H9 (cell line): ENCODE results near the gene USP46. TPM values are rescaled to one million over a fixed set of nuclear protein-coding genes. Genes with fewer than 3 reads are reported as not detected.

ENCODE experiments used
- DNase-seq: peaks from one replicate; pipeline ENCODE4 v3.0.0-alpha.2; 2017
- H2AFZ ChIP-seq: one replicate; pipeline ENCODE4 v1.6.1; 2013; ENCODE audit warnings: mild to moderate bottlenecking, low read length, control low read depth, moderate library complexity
- H2AK5ac ChIP-seq: 2 replicates; pipeline ENCODE4 v1.6.1; 2013; ENCODE audit warnings: low read length, control low read depth, mixed read lengths; ENCODE audit not compliant: insufficient read length
- H2BK120ac ChIP-seq: one replicate; pipeline ENCODE4 v1.6.1; 2013; ENCODE audit warnings: low read depth, mild to moderate bottlenecking, low read length, control low read depth, inconsistent platforms; ENCODE audit not compliant: poor library complexity, severe bottlenecking
- H2BK12ac ChIP-seq: 2 replicates; pipeline ENCODE4 v1.6.1; 2013; ENCODE audit warnings: low read length, control low read depth, mixed read lengths, low read depth; ENCODE audit not compliant: insufficient read length
- H2BK15ac ChIP-seq: 2 replicates; pipeline ENCODE4 v1.6.1; 2013; ENCODE audit warnings: low read depth, low read length, control low read depth
- H2BK20ac ChIP-seq: one replicate; pipeline ENCODE4 v1.6.1; 2013; ENCODE audit warnings: low read depth, mild to moderate bottlenecking, low read length, control low read depth, inconsistent platforms; ENCODE audit not compliant: poor library complexity, severe bottlenecking
- H2BK5ac ChIP-seq: 2 replicates; pipeline ENCODE4 v1.6.1; 2013; ENCODE audit warnings: low read length, control low read depth, mixed read lengths; ENCODE audit not compliant: insufficient read length
- H3K14ac ChIP-seq: 2 replicates; pipeline ENCODE4 v1.6.1; 2013; ENCODE audit warnings: low read length, control low read depth; ENCODE audit not compliant: insufficient read depth
- H3K18ac ChIP-seq: 2 replicates; pipeline ENCODE4 v1.6.1; 2013; ENCODE audit warnings: low read depth, mild to moderate bottlenecking, mixed read lengths, low read length, control low read depth; ENCODE audit not compliant: insufficient read length
- H3K23ac ChIP-seq: 2 replicates; pipeline ENCODE4 v1.6.1; 2013; ENCODE audit warnings: low read length, control low read depth, mixed read lengths, low read depth; ENCODE audit not compliant: insufficient read length
- H3K23me2 ChIP-seq: 2 replicates; pipeline ENCODE4 v1.6.1; 2013; ENCODE audit warnings: low read depth, mild to moderate bottlenecking, mixed read lengths, low read length, control low read depth; ENCODE audit not compliant: insufficient read length, poor library complexity, severe bottlenecking
- H3K27ac ChIP-seq: 2 replicates; pipeline ENCODE4 v1.5.1; 2013; ENCODE audit warnings: low read length, control low read depth, mixed read lengths, low read depth; ENCODE audit not compliant: insufficient read length
- H3K27me3 ChIP-seq: 2 replicates; pipeline ENCODE4 v1.6.1; 2013; ENCODE audit warnings: low read length, control low read depth, inconsistent platforms; ENCODE audit not compliant: insufficient read depth
- H3K4ac ChIP-seq: 2 replicates; pipeline ENCODE4 v1.6.1; 2013; ENCODE audit warnings: low read depth, mild to moderate bottlenecking, control low read depth, inconsistent platforms, low read length, moderate library complexity
- H3K4me1 ChIP-seq: 2 replicates; pipeline ENCODE4 v1.6.1; 2013; ENCODE audit warnings: low read length, control low read depth, inconsistent platforms; ENCODE audit not compliant: insufficient read depth
- H3K4me2 ChIP-seq: 2 replicates; pipeline ENCODE4 v1.6.1; 2013; ENCODE audit warnings: low read length, control low read depth, mixed read lengths; ENCODE audit not compliant: insufficient read length, insufficient read depth
- H3K56ac ChIP-seq: 2 replicates; pipeline ENCODE4 v1.6.1; 2013; ENCODE audit warnings: low read depth, mild to moderate bottlenecking, mixed read lengths, low read length, control low read depth; ENCODE audit not compliant: insufficient read length
- H3K79me1 ChIP-seq: 2 replicates; pipeline ENCODE4 v1.6.1; 2013; ENCODE audit warnings: low read depth, mild to moderate bottlenecking, moderate library complexity, low read length, control low read depth, inconsistent platforms; ENCODE audit not compliant: insufficient read depth, poor library complexity, severe bottlenecking
- H3K79me2 ChIP-seq: 2 replicates; pipeline ENCODE4 v1.6.1; 2013; ENCODE audit warnings: low read length, control low read depth, inconsistent platforms; ENCODE audit not compliant: insufficient read depth
- H3K9ac ChIP-seq: 2 replicates; pipeline ENCODE4 v1.6.1; 2013; ENCODE audit warnings: low read length, control low read depth, mixed read lengths; ENCODE audit not compliant: insufficient read length; ENCODE audit errors: extremely low read depth
- H3K9me3 ChIP-seq: one replicate; pipeline ENCODE4 v1.6.1; 2013; ENCODE audit warnings: low read depth, low read length, inconsistent platforms; ENCODE audit not compliant: control insufficient read depth
- H3T11ph ChIP-seq: one replicate; pipeline ENCODE4 v1.6.1; 2013; ENCODE audit warnings: mild to moderate bottlenecking, low read length, control low read depth, inconsistent platforms
- H4K20me1 ChIP-seq: one replicate; pipeline ENCODE4 v1.6.1; 2013; ENCODE audit not compliant: control insufficient read depth, insufficient read length, insufficient read depth
- H4K5ac ChIP-seq: 2 replicates; pipeline ENCODE4 v1.6.1; 2013; ENCODE audit warnings: low read depth, mild to moderate bottlenecking, mixed read lengths, low read length, control low read depth; ENCODE audit not compliant: insufficient read length
- H4K8ac ChIP-seq: replicated peaks from 2 replicates; pipeline ENCODE4 v1.6.1; 2013; ENCODE audit warnings: low read length, control low read depth, mixed read lengths, low read depth; ENCODE audit not compliant: insufficient read length
- H4K91ac ChIP-seq: 2 replicates; pipeline ENCODE4 v1.6.1; 2013; ENCODE audit warnings: low read depth, mild to moderate bottlenecking, moderate library complexity, mixed read lengths, low read length, control low read depth; ENCODE audit not compliant: insufficient read length
- H3K27ac Mint-ChIP-seq, 3 experiments: 2 replicates in 2 of 3; 3 replicates in 1 of 3; pipeline ENCODE4 v1.8.0; 2020 to 2021; ENCODE audit warnings: mixed read lengths in 3 of 3, mild to moderate bottlenecking in 1 of 3, moderate library complexity in 1 of 3
- H3K27me3 Mint-ChIP-seq: 2 replicates; pipeline ENCODE4 v1.8.0; 2021; ENCODE audit warnings: low read depth, mild to moderate bottlenecking, moderate library complexity, mixed read lengths
- H3K36me3 Mint-ChIP-seq, 3 experiments: 2 replicates in 2 of 3; 3 replicates in 1 of 3; pipeline ENCODE4 v1.8.0; 2020 to 2021; ENCODE audit warnings: low read depth in 3 of 3, mixed read lengths in 3 of 3; ENCODE audit not compliant: insufficient read depth in 1 of 3
- H3K4me1 Mint-ChIP-seq, 2 experiments: 2 replicates each; pipeline ENCODE4 v1.8.0; 2020; ENCODE audit warnings: mixed read lengths in 2 of 2
- H3K4me3 Mint-ChIP-seq, 2 experiments: 2 replicates in 1 of 2; 3 replicates in 1 of 2; pipeline ENCODE4 v1.8.0; 2020 to 2021; ENCODE audit warnings: mild to moderate bottlenecking in 2 of 2, mixed read lengths in 2 of 2, moderate library complexity in 1 of 2
- H3K9me3 Mint-ChIP-seq, 2 experiments: 2 replicates in 1 of 2; 3 replicates in 1 of 2; pipeline ENCODE4 v1.8.0; 2020; ENCODE audit warnings: mild to moderate bottlenecking in 2 of 2, mixed read lengths in 2 of 2, moderate library complexity in 1 of 2
- WGBS: extraction: QIAGEN DNeasy Blood & Tissue Kit; methylation state at CpG from one replicate; pipeline ENCODE4 v1.1.7; 2013; ENCODE audit warnings: missing lambda C conversion rate, low lambda C conversion rate, mixed read lengths; ENCODE audit not compliant: insufficient read length; ENCODE audit errors: extremely low coverage; 5-methylcytosine and 5-hydroxymethylcytosine counted together
- total RNA-seq: library from RNA; stranded (reverse); gene quantifications from 2 replicates; pipeline ENCODE4 v1.2.1, GENCODE V29; 2021
- TF ChIP-seq, protein P1 (sequence below): fragments of 200-600 bp; sonication (generic); conservative IDR thresholded peaks from 3 replicates; pipeline ENCODE4 v1.8.0; 2021; ENCODE audit warnings: antibody characterized with exemption, mild to moderate bottlenecking

The USP46 gene
- total RNA-seq, 1 experiment from 2014 or later = 59.8 TPM

DNA sequence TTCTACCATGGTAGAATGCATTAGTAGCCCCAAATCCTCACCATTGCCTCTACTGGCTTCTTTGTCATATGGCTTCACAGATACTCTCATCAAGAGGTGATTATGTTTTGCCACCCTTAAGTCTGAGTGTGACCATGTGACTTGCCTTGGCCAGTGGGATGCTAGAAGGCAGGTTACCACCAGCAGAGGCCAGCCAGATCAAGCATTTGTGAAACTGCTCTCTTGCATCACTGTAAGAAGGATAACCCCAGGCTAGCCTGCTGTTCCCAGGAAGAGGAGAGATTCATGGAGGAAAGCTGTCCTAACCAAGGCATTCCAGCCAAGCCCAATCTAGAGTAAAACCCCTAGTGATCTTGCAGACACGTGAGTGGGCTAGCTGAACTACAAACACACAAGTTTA is 46.8 kb downstream of the USP46 start:
- no peaks in the 10 kb centered on the region; the same call in 1 of the 2 replicates for H3K27me3 ChIP-seq
- H3K9ac ChIP-seq = no peak overlapping the region
- no peak overlapping the region for H3T11ph ChIP-seq
- no peaks in the 10 kb centered on the region for H3K9me3 ChIP-seq
- peaks cover 0 to 3% of the 10 kb centered on the region in 2 experiments; a peak in 2 of 5 replicates for H3K9me3 Mint-ChIP-seq
- H3K4me2 ChIP-seq = no peak overlapping the region
- no peaks in the 10 kb centered on the region for H3K79me1 ChIP-seq
- H4K8ac ChIP-seq = no peak overlapping the region
- H2BK5ac ChIP-seq = no peak overlapping the region
- H3K23ac ChIP-seq = no peak overlapping the region
- no peaks in the 10 kb centered on the region for H3K27me3 Mint-ChIP-seq
- H3K14ac ChIP-seq = no peak overlapping the region
- H4K20me1 ChIP-seq = no peaks in the 10 kb centered on the region
- peaks cover 2% of the 10 kb centered on the region; the same call in 1 of the 2 replicates for H3K79me2 ChIP-seq
- H3K4ac ChIP-seq = no peak overlapping the region
- no peak overlapping the region for H2BK12ac ChIP-seq
- peaks cover 8 to 10% of the 10 kb centered on the region in 2 experiments for H3K4me1 Mint-ChIP-seq
- H2BK15ac ChIP-seq = no peak overlapping the region
- no peak overlapping the region for H3K56ac ChIP-seq
- whole genome bisulfite sequencing = no CpG with 5 or more reads among the region's 1 CpG
- no peaks in the 10 kb centered on the region for H3K4me1 ChIP-seq
- no peak overlapping the region for H3K18ac ChIP-seq
- H3K4me3 Mint-ChIP-seq = no peak overlapping the region
- no peak overlapping the region for H2BK20ac ChIP-seq
- no peak overlapping the region; a peak in 1 of 7 replicates for H3K27ac Mint-ChIP-seq
- no peak overlapping the region for H2AFZ ChIP-seq
- no peak overlapping the region for H3K27ac ChIP-seq
- TF ChIP-seq, protein P1, sequence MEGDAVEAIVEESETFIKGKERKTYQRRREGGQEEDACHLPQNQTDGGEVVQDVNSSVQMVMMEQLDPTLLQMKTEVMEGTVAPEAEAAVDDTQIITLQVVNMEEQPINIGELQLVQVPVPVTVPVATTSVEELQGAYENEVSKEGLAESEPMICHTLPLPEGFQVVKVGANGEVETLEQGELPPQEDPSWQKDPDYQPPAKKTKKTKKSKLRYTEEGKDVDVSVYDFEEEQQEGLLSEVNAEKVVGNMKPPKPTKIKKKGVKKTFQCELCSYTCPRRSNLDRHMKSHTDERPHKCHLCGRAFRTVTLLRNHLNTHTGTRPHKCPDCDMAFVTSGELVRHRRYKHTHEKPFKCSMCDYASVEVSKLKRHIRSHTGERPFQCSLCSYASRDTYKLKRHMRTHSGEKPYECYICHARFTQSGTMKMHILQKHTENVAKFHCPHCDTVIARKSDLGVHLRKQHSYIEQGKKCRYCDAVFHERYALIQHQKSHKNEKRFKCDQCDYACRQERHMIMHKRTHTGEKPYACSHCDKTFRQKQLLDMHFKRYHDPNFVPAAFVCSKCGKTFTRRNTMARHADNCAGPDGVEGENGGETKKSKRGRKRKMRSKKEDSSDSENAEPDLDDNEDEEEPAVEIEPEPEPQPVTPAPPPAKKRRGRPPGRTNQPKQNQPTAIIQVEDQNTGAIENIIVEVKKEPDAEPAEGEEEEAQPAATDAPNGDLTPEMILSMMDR = no peak
- H4K91ac ChIP-seq = no peak overlapping the region
- H3K23me2 ChIP-seq = no peaks in the 10 kb centered on the region
- no peak overlapping the region for H2BK120ac ChIP-seq
- DNase-seq = no peak
- H3K36me3 Mint-ChIP-seq = peaks cover 54 to 59% (median 58%) of the 10 kb centered on the region in 3 experiments
- no peak overlapping the region for H4K5ac ChIP-seq
- no peak overlapping the region for H2AK5ac ChIP-seq
